Colonic mucosa (tissue), 4 donors: ENCODE data around the gene ARHGAP26. TPM values are rescaled to one million over a fixed set of nuclear protein-coding genes. Genes with fewer than 3 reads are reported as not detected.

Experiments used
- DNase-seq: peaks from one replicate; pipeline ENCODE4 v3.0.0-alpha.2; 2020
- H3K27ac ChIP-seq: fragments of 200-600 bp; one replicate; pipeline ENCODE4 v1.8.0; 2021
- H3K27me3 ChIP-seq: fragments of 200-600 bp; one replicate; pipeline ENCODE4 v1.8.0; 2021
- H3K36me3 ChIP-seq: fragments of 200-600 bp; one replicate; pipeline ENCODE4 v1.8.0; 2021
- H3K4me1 ChIP-seq: fragments of 200-600 bp; one replicate; pipeline ENCODE4 v1.8.0; 2021; ENCODE audit warnings: mild to moderate bottlenecking
- H3K4me3 ChIP-seq: fragments of 200-600 bp; one replicate; pipeline ENCODE4 v1.8.0; 2021
- H3K9ac ChIP-seq, 2 donors: one replicate each; pipeline ENCODE4 v1.7.0; 2013; ENCODE audit warnings: control low read depth in 2 of 2, low read depth in 2 of 2, low read length in 2 of 2
- H3K9me3 ChIP-seq: fragments of 200-600 bp; one replicate; pipeline ENCODE4 v1.8.0; 2021
- intact Hi-C: fragments of 100-400 bp; cut with DNase I; formaldehyde crosslinking; loops from one replicate; pipeline ENCODE4 v1.14.1; 2022
- total RNA-seq, 2 donors: library from RNA; stranded (reverse); fragmentation: NEBNext Ultra II Directional in 1 of 2; extraction: Animal tissue kit (Norgen Biotek cat#: 25700) in 1 of 2; gene quantifications; one replicate each; pipeline ENCODE4 v1.2.1, GENCODE V29; 2021
- TF ChIP-seq, protein P1 (sequence below): fragments of 200-600 bp; IDR thresholded peaks from one replicate; pipeline ENCODE4 v1.8.0; 2022; ENCODE audit warnings: antibody characterized with exemption, mild to moderate bottlenecking
- donor health status: healthy.
- donor health status: DM: no; HTN: no; CAD: no.
- donor health status: DM: no; HTN: no; CAD: no.

ARHGAP26 gene
- total RNA-seq, 2 donors from 2014 or later = 59.1 to 74.0 TPM

DNA sequence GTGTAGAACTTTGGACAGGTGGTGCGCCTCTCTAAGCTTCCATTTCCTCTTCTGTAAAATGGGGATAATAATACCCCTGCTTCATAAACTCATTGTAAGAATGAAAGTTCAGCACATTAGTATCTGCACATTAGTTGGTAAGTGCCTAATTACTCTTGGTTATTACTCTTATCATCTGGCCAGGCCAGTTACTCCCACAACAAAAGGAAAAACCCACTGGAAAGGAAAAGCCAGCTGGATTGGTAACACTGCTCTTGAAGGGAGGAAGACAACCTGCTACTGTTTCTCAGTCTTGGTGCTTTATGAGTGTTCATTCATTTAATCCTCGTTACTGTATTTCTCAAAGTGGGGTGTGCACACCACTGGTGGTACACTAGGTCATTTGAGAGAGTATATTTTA, 251.4 kb downstream of the ARHGAP26 start:
- TF ChIP-seq, protein P1, sequence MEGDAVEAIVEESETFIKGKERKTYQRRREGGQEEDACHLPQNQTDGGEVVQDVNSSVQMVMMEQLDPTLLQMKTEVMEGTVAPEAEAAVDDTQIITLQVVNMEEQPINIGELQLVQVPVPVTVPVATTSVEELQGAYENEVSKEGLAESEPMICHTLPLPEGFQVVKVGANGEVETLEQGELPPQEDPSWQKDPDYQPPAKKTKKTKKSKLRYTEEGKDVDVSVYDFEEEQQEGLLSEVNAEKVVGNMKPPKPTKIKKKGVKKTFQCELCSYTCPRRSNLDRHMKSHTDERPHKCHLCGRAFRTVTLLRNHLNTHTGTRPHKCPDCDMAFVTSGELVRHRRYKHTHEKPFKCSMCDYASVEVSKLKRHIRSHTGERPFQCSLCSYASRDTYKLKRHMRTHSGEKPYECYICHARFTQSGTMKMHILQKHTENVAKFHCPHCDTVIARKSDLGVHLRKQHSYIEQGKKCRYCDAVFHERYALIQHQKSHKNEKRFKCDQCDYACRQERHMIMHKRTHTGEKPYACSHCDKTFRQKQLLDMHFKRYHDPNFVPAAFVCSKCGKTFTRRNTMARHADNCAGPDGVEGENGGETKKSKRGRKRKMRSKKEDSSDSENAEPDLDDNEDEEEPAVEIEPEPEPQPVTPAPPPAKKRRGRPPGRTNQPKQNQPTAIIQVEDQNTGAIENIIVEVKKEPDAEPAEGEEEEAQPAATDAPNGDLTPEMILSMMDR = no peak
- Histone ChIP-seq H3K27ac (no peak overlapping the region), H3K9me3 (no peaks in the 10 kb centered on the region), H3K36me3 (no peaks in the 10 kb centered on the region), H3K4me3 (no peak overlapping the region), H3K4me1 (no peaks in the 10 kb centered on the region), H3K27me3 (no peaks in the 10 kb centered on the region), H3K9ac (no peak overlapping the region)
- no peak for DNase-seq
- intact Hi-C loops = no loop called here

DNA sequence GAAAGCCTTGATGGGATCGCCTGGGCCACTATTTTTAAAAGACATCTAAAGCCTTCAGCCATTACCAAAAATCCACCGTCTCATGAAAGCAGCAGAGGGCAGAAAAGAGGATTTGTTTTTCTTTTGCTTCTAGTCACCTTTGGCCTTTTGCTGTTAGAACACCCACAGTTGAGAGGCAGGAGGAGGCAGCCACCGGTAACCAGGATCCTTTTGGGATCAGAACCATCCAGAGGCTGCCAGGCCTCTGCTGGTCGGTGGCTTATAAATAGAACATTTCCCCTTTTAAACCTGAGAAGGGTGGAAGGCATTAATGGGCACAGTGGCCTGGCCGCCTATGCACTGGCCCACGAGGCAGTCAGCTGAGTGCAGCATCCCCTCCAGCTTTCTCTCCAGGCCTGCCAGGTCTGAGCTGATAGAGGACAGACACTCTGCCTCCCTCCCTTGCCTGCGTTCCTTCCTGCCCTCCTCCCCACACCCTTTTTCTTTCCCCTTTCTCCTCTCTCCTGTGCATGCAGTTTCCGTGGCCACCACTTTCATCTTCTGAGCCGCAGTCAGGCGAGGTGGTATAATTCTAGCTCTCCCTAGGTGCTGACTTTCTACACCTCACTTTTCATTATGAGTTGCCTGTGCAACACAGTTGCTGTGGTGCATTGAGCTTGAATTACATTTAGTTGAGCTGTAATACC, 253.4 kb downstream of the ARHGAP26 start:
- H3K27ac ChIP-seq = no peak overlapping the region
- H3K9me3 ChIP-seq = no peaks in the 10 kb centered on the region
- no peaks in the 10 kb centered on the region for H3K4me1 ChIP-seq
- no peaks in the 10 kb centered on the region for H3K36me3 ChIP-seq
- H3K9ac ChIP-seq = no peak overlapping the region
- H3K27me3 ChIP-seq = no peaks in the 10 kb centered on the region
- no peak for DNase-seq
- intact Hi-C loops = no loop called here
- TF ChIP-seq, protein P1 = no peak
- no peak overlapping the region for H3K4me3 ChIP-seq

DNA sequence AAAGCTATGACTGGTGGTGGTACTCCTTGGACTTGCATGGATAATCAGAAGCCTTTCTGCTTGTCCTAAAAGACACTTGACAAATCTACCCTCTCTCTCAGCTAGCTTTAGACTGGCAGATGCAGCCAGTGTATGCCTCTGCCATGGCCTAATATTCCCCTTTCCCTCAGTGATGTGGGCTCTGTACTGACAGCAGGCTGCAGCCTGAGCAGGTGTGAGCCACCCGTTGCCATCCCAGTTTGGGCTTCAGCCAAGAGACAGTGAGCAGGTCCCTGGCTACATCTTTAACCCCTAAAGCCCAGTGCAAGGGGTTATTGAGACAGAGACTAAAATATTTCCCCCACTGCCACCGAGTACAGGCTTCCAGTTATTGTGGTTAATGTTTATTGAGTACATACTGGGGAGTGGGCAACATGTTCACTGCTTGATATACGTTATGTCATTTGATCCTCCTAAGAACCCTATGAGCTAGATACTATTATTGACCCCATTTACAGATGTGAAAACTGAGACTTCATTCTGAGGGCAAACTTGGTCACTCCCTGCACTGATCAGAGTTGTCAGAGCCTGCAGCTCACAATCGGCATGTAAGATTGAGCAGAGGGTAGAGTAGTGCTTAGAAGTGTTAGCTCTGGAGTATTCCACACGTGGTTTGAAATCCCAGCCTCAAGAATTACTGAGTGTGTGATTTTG, 254.2 kb downstream of the ARHGAP26 start:
- H3K27ac ChIP-seq = no peak overlapping the region
- no peaks in the 10 kb centered on the region for H3K27me3 ChIP-seq
- H3K9ac ChIP-seq = no peak overlapping the region
- no peaks in the 10 kb centered on the region for H3K9me3 ChIP-seq
- H3K4me3 ChIP-seq = no peak overlapping the region
- TF ChIP-seq, protein P1 = no peak
- intact Hi-C loops = no loop called here
- H3K4me1 ChIP-seq = no peaks in the 10 kb centered on the region
- no peaks in the 10 kb centered on the region for H3K36me3 ChIP-seq
- no peak for DNase-seq

GRCh38 chr5:143025376-143025775, 255.2 kb downstream of the ARHGAP26 start:
- no peak overlapping the region for H3K27ac ChIP-seq
- no peaks in the 10 kb centered on the region for H3K36me3 ChIP-seq
- no peaks in the 10 kb centered on the region for H3K9me3 ChIP-seq
- H3K4me3 ChIP-seq = no peak overlapping the region
- no peaks in the 10 kb centered on the region for H3K27me3 ChIP-seq
- no peak for DNase-seq
- TF ChIP-seq, protein P1 = no peak
- H3K4me1 ChIP-seq = no peaks in the 10 kb centered on the region
- H3K9ac ChIP-seq = no peak overlapping the region
- intact Hi-C loops = no loop called here

- TF ChIP-seq, protein P1 = no peak
- no peak overlapping the region for H3K27ac ChIP-seq
- no peak overlapping the region for H3K9ac ChIP-seq
- intact Hi-C loops = no loop called here
- no peak for DNase-seq
- no peaks in the 10 kb centered on the region for H3K36me3 ChIP-seq
- H3K4me3 ChIP-seq = no peak overlapping the region
- H3K9me3 ChIP-seq = no peaks in the 10 kb centered on the region
- no peaks in the 10 kb centered on the region for H3K4me1 ChIP-seq
- no peaks in the 10 kb centered on the region for H3K27me3 ChIP-seq
Measured at GRCh38 chr5:143025971-143026370, 255.8 kb downstream of the ARHGAP26 start.
